PC-9 (cell line): ENCODE results near the gene ERCC1. TPM values are rescaled to one million over a fixed set of nuclear protein-coding genes. Genes with fewer than 3 reads are reported as not detected.

Experiments used
- BruUV-seq: library from RNA; stranded (reverse); fragments of 400-500 nt; replicated peaks from 2 replicates; lab custom pipeline; 2021; lab: Mats Ljungman, UMichigan
- CTCF ChIA-PET: fragments of 300-600 bp; sonication (Branson Sonifier 250); formaldehyde crosslinking; loops from one replicate; lab custom pipeline; 2022; ENCODE audit warnings: antibody characterized with exemption; lab: Charles Lee
- POLR2A ChIA-PET: fragments of 300-600 bp; sonication (Branson Sonifier 250); formaldehyde crosslinking; loops from one replicate; lab custom pipeline; 2022; ENCODE audit warnings: antibody characterized with exemption; ENCODE audit not compliant: unreplicated experiment; lab: Charles Lee
- DNase-seq, 2 experiments: peaks; one replicate each; pipeline versions ENCODE4 v3.0.0 to v3.0.0-alpha.2; 2015 to 2022; ENCODE audit warnings: mixed read lengths in 1 of 2
- H2AFZ ChIP-seq: fragments of 200-600 bp; sonication (generic); 2 replicates; pipeline ENCODE4 v1.8.1; 2017; ENCODE audit warnings: antibody characterized with exemption
- H3F3A ChIP-seq: fragments of 200-600 bp; sonication (generic); 2 replicates; pipeline ENCODE4 v1.8.1; 2017; ENCODE audit warnings: antibody characterized with exemption, mild to moderate bottlenecking, low read depth; ENCODE audit not compliant: insufficient read depth
- H3K27ac ChIP-seq: fragments of 200-600 bp; sonication (generic); 2 replicates; pipeline ENCODE4 v1.6.1; 2016; ENCODE audit warnings: mixed run types
- H3K27me3 ChIP-seq: fragments of 200-600 bp; sonication (generic); 2 replicates; pipeline ENCODE4 v1.6.1; 2016; ENCODE audit warnings: low read depth, mixed run types; ENCODE audit not compliant: insufficient read depth
- H3K36me3 ChIP-seq: fragments of 200-600 bp; sonication (generic); 2 replicates; pipeline ENCODE4 v1.6.1; 2016; ENCODE audit warnings: low read depth, mixed run types
- H3K4me1 ChIP-seq: fragments of 200-600 bp; sonication (generic); replicated peaks from 2 replicates; pipeline ENCODE4 v1.6.1; 2016; ENCODE audit warnings: mixed run types; ENCODE audit not compliant: insufficient read depth
- H3K4me2 ChIP-seq: fragments of 200-600 bp; sonication (generic); 2 replicates; pipeline ENCODE4 v1.6.1; 2017; ENCODE audit warnings: mixed run types
- H3K4me3 ChIP-seq: fragments of 200-600 bp; sonication (generic); 2 replicates; pipeline ENCODE4 v1.6.1; 2016; ENCODE audit warnings: mixed run types
- H3K79me2 ChIP-seq: fragments of 200-600 bp; sonication (generic); 2 replicates; pipeline ENCODE4 v1.6.1; 2017; ENCODE audit warnings: low read depth, mixed run types
- H3K9me2 ChIP-seq: fragments of 200-600 bp; sonication (generic); 2 replicates; pipeline ENCODE4 v1.8.1; 2017; ENCODE audit warnings: mild to moderate bottlenecking; ENCODE audit not compliant: insufficient read depth
- H3K9me3 ChIP-seq: fragments of 200-600 bp; sonication (generic); 2 replicates; pipeline ENCODE4 v1.8.1; 2016; ENCODE audit warnings: low read depth; ENCODE audit not compliant: insufficient read depth
- H4K20me1 ChIP-seq: fragments of 200-600 bp; sonication (generic); 2 replicates; pipeline ENCODE4 v1.8.1; 2017; ENCODE audit not compliant: insufficient read depth
- EZH2 ChIP-seq: fragments of 200-600 bp; sonication (generic); IDR thresholded peaks from 2 replicates; pipeline ENCODE4 v1.8.0; 2017; ENCODE audit warnings: antibody characterized with exemption, low read depth
- intact Hi-C: fragments of 100-400 bp; cut with micrococcal nuclease; formaldehyde crosslinking; loops from one replicate; pipeline ENCODE4 v1.10.0; 2022; ENCODE audit not compliant: unreplicated experiment
- total RNA-seq: library from RNA; stranded (reverse); gene quantifications from 2 replicates; pipeline ENCODE4 v1.2.3, GENCODE V29; 2021
- TF ChIP-seq, protein P1 (sequence below): fragments of 200-600 bp; sonication (generic); conservative IDR thresholded peaks from 2 replicates; pipeline ENCODE4 v1.6.1; 2017; ENCODE audit warnings: mixed run types, antibody characterized with exemption, mild to moderate bottlenecking, moderate library complexity

ERCC1 gene
- total RNA-seq, 1 experiment from 2014 or later, result 102 TPM

DNA sequence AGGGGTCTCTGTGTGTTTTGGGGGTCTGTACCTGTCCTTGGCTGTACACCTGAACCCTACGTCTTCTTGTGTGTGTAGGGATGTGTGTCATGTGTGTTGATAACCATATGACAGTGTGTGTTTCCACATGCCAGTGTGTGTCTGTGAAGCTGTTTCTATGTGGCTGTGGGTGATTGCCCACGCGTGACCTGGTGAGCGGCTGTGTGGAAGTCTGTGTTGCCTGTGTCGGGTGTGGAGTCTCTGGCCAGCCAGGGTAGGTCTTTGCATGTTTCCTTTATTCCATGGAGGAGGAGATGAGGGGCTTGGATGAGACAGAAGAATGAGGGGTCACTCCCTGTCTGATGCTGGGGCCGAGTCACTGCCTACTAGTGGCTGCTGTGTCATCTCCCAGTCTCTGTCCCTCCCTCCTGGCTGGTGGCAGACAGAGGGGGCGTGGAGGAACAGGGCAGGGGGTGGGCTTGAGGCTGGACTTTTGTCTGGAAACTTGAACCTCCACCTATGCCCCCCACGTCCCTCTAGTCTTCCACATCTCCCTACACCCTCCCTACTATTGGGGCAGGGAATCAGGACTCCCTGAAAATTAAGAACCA lies 41.2 kb upstream of the ERCC1 start:
- Histone ChIP-seq H3K9me3 (no peaks in the 10 kb centered on the region), H3K79me2 (no peaks in the 10 kb centered on the region), H3K27ac (no peak overlapping the region), H3K4me2 (no peak overlapping the region), H4K20me1 (no peaks in the 10 kb centered on the region; the same call in 1 of the 2 replicates), H3K27me3 (no peaks in the 10 kb centered on the region), H3F3A (peaks cover 32% of the 10 kb centered on the region; the same call in 1 of the 2 replicates), H3K9me2 (no peaks in the 10 kb centered on the region), H2AFZ (no peak overlapping the region), H3K4me3 (no peak overlapping the region), H3K4me1 (peaks cover 10% of the 10 kb centered on the region; the same call in 1 of the 2 replicates), H3K36me3 (no peaks in the 10 kb centered on the region)
- intact Hi-C loops, result no loop called here
- ChIA-PET CTCF (no interaction called here), POLR2A (no interaction called here)
- no peak for TF ChIP-seq EZH2
- TF ChIP-seq, protein P1, sequence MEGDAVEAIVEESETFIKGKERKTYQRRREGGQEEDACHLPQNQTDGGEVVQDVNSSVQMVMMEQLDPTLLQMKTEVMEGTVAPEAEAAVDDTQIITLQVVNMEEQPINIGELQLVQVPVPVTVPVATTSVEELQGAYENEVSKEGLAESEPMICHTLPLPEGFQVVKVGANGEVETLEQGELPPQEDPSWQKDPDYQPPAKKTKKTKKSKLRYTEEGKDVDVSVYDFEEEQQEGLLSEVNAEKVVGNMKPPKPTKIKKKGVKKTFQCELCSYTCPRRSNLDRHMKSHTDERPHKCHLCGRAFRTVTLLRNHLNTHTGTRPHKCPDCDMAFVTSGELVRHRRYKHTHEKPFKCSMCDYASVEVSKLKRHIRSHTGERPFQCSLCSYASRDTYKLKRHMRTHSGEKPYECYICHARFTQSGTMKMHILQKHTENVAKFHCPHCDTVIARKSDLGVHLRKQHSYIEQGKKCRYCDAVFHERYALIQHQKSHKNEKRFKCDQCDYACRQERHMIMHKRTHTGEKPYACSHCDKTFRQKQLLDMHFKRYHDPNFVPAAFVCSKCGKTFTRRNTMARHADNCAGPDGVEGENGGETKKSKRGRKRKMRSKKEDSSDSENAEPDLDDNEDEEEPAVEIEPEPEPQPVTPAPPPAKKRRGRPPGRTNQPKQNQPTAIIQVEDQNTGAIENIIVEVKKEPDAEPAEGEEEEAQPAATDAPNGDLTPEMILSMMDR, result no peak
- BruUV-seq, result no TSS peak
- no peak for DNase-seq

DNA sequence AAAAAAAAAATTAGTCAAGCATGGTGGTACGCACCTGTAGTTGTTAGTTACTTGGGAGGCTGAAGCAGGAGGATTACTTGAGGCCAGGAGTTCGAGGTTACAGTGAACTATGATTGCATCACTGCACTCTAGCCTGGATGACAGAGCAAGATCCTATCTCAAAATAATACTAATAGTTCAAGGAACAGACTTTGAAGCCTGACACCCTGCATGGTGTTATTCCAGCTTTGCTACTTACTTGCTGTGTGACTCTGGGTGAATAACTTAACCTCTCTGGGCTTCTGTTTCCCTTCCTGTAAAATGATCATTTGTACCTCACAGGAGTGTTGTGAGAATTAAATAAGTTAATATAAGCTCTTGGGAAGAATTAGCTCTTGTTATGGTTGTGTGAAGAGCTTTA lies 40.6 kb upstream of the ERCC1 start:
- Histone ChIP-seq H3K9me2 (no peaks in the 10 kb centered on the region), H3K36me3 (no peaks in the 10 kb centered on the region), H3K27me3 (no peaks in the 10 kb centered on the region), H3K4me2 (no peak overlapping the region), H3K9me3 (no peaks in the 10 kb centered on the region), H4K20me1 (no peaks in the 10 kb centered on the region; the same call in 1 of the 2 replicates), H3F3A (peaks cover 26% of the 10 kb centered on the region; the same call in 1 of the 2 replicates), H3K27ac (no peak overlapping the region), H3K4me1 (0 out of 2 replicates have a peak, but pooled peaks cover 10% of the 10 kb centered on the region), H2AFZ (no peak overlapping the region), H3K79me2 (no peaks in the 10 kb centered on the region), H3K4me3 (no peak overlapping the region)
- intact Hi-C loops, result no loop called here
- ChIA-PET POLR2A (no interaction called here), CTCF (no interaction called here)
- no TSS peak for BruUV-seq
- DNase-seq, result no peak
- TF ChIP-seq, protein P1, result no peak
- no peak for TF ChIP-seq EZH2

DNA sequence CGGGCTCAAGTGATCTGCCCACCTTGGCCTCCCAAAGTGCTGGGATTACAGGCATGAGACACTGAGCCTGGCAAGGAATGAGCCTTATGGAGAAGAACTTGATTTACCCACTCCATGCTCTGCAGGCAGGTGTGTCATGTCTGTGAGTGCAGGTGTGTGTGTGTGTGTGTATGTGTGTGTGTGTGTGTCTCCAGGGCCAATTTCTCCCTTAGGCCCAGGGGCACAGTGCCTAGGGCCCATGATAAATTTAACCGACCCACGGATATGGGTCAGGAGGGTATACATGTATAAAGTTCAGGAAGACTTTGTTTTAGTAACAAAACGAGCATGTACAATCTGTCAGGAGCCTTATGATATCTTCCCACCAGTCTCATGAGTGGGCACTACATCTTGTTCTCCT lies 39.5 kb upstream of the ERCC1 start:
- intact Hi-C loops, result no loop called here
- CTCF ChIA-PET, result no interaction called here
- no TSS peak for BruUV-seq
- Histone ChIP-seq H3K4me3 (no peak overlapping the region), H3K27me3 (no peaks in the 10 kb centered on the region), H3K9me3 (no peaks in the 10 kb centered on the region), H3K4me1 (0 out of 2 replicates have a peak, but pooled peaks cover 8% of the 10 kb centered on the region), H3F3A (peaks cover 27% of the 10 kb centered on the region; the same call in 1 of the 2 replicates), H2AFZ (no peak overlapping the region), H3K36me3 (no peaks in the 10 kb centered on the region), H3K4me2 (no peak overlapping the region), H3K79me2 (no peaks in the 10 kb centered on the region), H3K9me2 (no peaks in the 10 kb centered on the region), H3K27ac (no peak overlapping the region), H4K20me1 (no peaks in the 10 kb centered on the region; the same call in 1 of the 2 replicates)
- TF ChIP-seq EZH2, result no peak
- TF ChIP-seq, protein P1, result no peak
- POLR2A ChIA-PET, result no interaction called here
- no peak for DNase-seq
